Psoas muscle (tissue), 8 donors: ENCODE data around the gene CELA3B. TPM values are rescaled to one million over a fixed set of nuclear protein-coding genes. Genes with fewer than 3 reads are reported as not detected.
"Not testable (repeated sequence)": the region's sequence is repeated elsewhere in the genome, so short reads cannot be mapped to it uniquely, and the experiment has no call there.

Experiments used
- ATAC-seq, 4 donors: fragments of 200-7000 bp; cut with Tn5 transposase; one replicate each; pipeline ENCODE4 v1.9.1; 2020; ENCODE audit warnings: moderate library complexity in 3 of 4, mild to moderate bottlenecking in 2 of 4
- DNase-seq, 2 donors: peaks; one replicate each; pipeline ENCODE4 v3.0.0-alpha.2; 2020
- H3K27ac ChIP-seq: fragments of 200-600 bp; one replicate; pipeline ENCODE4 v1.8.0; 2022
- H3K27me3 ChIP-seq, 3 donors: fragments of 200-600 bp in 1 of 3; one replicate each; pipeline versions ENCODE4 v1.6.1 to v1.8.0; 2013 to 2022; ENCODE audit warnings: low read length in 2 of 3, mild to moderate bottlenecking in 2 of 3, moderate library complexity in 1 of 3; ENCODE audit not compliant: insufficient read depth in 3 of 3
- H3K36me3 ChIP-seq, 2 donors: fragments of 200-600 bp in 1 of 2; one replicate each; pipeline versions ENCODE4 v1.6.1 to v1.8.0; 2013 to 2022; ENCODE audit warnings: low read depth in 1 of 2, mild to moderate bottlenecking in 1 of 2, moderate library complexity in 1 of 2; ENCODE audit not compliant: insufficient read depth in 1 of 2
- H3K4me1 ChIP-seq: fragments of 200-600 bp; one replicate; pipeline ENCODE4 v1.8.0; 2022
- H3K4me3 ChIP-seq: fragments of 200-600 bp; one replicate; pipeline ENCODE4 v1.8.0; 2022; ENCODE audit warnings: mild to moderate bottlenecking
- H3K9me3 ChIP-seq: fragments of 200-600 bp; one replicate; pipeline ENCODE4 v1.8.0; 2022
- WGBS, 3 donors: extraction: QIAGEN DNeasy Blood & Tissue Kit; methylation state at CpG; one replicate each; pipeline versions ENCODE4 v1.1.6 to v1.1.7; 2013; 5-methylcytosine and 5-hydroxymethylcytosine counted together
- intact Hi-C, 2 donors: fragments of 100-400 bp; cut with DNase I; formaldehyde crosslinking; loops; one replicate each; pipeline versions ENCODE4 v1.11.0 to v1.14.2; 2022
- polyA plus RNA-seq, 3 donors: library from polyadenylated mRNA; stranded (reverse); fragments of 200-250 nt; gene quantifications; one replicate each; pipeline ENCODE4 v1.2.3, GENCODE V29; 2013
- total RNA-seq, 4 donors: library from RNA; stranded (reverse); fragmentation: NEBNext Ultra II Directional in 2 of 4; extraction: Animal tissue kit (Norgen Biotek cat#: 25700) in 2 of 4; gene quantifications; one replicate each; pipeline versions ENCODE4 v1.2.1 to v1.2.4, GENCODE V29; 2021 to 2023
- TF ChIP-seq, protein P1 (sequence below): fragments of 200-600 bp; IDR thresholded peaks from one replicate; pipeline ENCODE4 v1.8.0; 2022; ENCODE audit warnings: antibody characterized with exemption
- donor health status: healthy with polysubstance abuse.
- donor health status: DM: no; HTN: no; CAD: no; lungs with moderate emphysema.
- donor health status: Bipolar disorder and iron deficiency.
- donor health status: healthy.
- donor health status: DM: yes; HTN: yes; CAD: no.
- donor health status: DM: no; HTN: no; CAD: no.
- donor health status: DM: no; HTN: no; CAD: no.
- donor health status: DM: yes; HTN: yes; CAD: no.

The CELA3B gene
- total and polyA plus RNA-seq, 7 donors = 0.09 to 1.7 (median 0.42) TPM; not detected in 2

DNA sequence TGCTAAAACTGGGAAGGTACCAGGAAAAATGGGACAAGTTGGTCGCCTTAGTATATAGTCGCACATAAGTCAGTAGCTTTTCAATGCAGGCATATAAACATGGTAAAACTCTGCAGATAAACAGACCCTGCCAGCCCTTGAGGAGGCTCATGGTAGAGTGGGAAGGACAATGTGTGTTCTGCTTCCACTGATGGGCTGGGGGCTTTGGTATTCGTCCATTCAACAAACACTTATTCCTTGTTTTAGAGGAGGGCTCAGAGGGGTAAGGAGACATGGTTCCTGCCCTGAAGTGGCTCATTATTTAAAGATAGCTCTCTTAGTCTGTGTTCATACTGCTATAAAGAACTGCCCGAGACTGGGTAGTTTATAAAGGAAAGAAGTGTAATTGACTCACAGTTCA, 35.9 kb downstream of the CELA3B start:
- H3K9me3 ChIP-seq, intact Hi-C loops, H3K27me3 ChIP-seq, H3K27ac ChIP-seq, H3K4me3 ChIP-seq, ATAC-seq, H3K4me1 ChIP-seq, DNase-seq, H3K36me3 ChIP-seq: not testable (repeated sequence)
- 66 to 70% (median 69%) methylated on average over 4 of the region's 4 CpGs for WGBS, 3 donors

DNA sequence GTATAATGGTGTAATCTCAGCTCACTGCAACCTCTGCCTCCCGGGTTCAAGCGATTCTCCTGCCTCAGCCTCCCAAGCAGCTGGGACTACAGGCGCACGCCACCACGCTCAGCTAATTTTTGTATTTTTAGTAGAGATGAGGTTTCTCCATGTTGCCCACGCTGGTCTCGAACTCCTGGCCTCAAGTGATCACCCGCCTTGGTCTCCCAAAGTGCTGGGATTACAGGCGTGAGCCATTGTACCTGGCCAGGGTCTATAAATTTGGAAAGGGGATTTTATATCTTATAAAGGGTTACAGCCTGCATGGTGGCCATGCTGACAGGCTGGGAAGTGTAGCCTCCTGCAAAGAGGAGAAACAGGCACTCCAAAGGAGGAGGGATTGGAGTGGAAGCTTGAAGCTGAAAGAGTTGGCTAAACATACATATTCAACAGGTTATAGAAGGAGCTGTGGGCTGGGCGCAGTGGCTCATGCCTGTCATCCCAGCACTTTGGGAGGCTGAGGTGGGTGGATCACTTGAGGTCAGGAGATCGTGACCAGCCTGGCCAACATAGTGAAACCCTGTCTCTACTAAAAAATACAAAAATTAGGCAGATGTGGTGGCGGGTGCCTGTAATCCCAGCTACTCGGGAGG, 37.9 kb downstream of the CELA3B start:
- 86 to 90% (median 89%) methylated on average over 13 of the region's 13 CpGs for WGBS, 3 donors

DNA sequence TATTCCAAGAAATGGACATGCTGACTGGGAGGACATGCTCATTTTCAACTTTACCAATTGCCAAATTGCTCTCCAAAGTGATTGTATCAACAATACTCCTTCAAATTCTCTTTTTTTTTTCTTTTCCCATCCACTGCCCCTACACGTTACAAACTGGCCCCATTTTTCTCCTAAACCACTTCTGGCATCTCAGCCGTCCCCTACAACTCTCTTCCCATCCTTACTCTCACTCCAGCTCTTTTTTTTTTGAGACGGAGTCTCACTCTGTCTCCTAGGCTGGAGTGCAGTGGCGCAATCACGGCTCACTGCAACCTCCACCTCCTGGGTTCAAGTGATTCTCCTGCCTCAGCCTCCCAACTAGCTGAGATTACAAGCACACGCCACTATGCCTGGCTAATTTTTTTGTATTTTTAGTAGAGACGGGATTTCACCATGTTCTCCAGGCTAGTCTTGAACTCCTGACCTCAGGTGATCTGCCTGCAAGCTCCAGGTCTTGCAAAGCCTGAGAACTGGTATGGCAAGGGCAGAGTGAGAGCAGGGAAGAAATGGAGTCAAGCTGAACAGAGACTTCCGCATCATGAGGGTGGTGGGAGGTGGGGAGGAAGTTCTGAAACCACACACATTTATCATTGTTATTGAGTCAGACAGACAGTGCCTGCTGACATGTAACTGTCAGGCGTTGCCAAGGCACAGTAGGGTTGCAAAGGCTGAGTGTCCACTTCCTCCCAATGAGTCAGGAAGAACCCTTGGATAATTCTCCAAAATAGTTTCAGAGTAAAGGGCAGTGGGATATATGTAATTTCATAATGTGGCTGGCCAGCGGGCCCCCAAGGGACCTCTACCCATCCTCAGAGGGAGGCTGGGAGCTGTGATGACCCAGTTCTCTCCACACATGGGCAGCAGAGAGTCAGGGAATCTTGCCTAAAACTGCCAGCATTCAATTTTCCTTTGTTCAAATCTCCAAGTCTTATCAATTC, 42.0 kb downstream of the CELA3B start:
- TF ChIP-seq, protein P1, sequence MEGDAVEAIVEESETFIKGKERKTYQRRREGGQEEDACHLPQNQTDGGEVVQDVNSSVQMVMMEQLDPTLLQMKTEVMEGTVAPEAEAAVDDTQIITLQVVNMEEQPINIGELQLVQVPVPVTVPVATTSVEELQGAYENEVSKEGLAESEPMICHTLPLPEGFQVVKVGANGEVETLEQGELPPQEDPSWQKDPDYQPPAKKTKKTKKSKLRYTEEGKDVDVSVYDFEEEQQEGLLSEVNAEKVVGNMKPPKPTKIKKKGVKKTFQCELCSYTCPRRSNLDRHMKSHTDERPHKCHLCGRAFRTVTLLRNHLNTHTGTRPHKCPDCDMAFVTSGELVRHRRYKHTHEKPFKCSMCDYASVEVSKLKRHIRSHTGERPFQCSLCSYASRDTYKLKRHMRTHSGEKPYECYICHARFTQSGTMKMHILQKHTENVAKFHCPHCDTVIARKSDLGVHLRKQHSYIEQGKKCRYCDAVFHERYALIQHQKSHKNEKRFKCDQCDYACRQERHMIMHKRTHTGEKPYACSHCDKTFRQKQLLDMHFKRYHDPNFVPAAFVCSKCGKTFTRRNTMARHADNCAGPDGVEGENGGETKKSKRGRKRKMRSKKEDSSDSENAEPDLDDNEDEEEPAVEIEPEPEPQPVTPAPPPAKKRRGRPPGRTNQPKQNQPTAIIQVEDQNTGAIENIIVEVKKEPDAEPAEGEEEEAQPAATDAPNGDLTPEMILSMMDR = no peak
- Histone ChIP-seq H3K27me3 (no peaks in the 10 kb centered on the region), H3K9me3 (no peaks in the 10 kb centered on the region), H3K4me3 (no peak overlapping the region), H3K4me1 (no peaks in the 10 kb centered on the region), H3K36me3 (no peaks in the 10 kb centered on the region), H3K27ac (no peak overlapping the region)
- ATAC-seq (peak in 3 of 4 donors; percentile 23 to 53 (median 29)), DNase-seq (peak; percentile 21 to 57)
- intact Hi-C loops = no loop called here
- 44 to 53% (median 51%) methylated on average over 10 of the region's 10 CpGs for WGBS, 3 donors

More for the DNA sequence above, 37.9 kb downstream of the CELA3B start:
- H3K9me3 ChIP-seq, H3K36me3 ChIP-seq, H3K4me1 ChIP-seq, H3K27ac ChIP-seq, H3K27me3 ChIP-seq, intact Hi-C loops, DNase-seq, ATAC-seq, H3K4me3 ChIP-seq: not testable (repeated sequence)

DNA sequence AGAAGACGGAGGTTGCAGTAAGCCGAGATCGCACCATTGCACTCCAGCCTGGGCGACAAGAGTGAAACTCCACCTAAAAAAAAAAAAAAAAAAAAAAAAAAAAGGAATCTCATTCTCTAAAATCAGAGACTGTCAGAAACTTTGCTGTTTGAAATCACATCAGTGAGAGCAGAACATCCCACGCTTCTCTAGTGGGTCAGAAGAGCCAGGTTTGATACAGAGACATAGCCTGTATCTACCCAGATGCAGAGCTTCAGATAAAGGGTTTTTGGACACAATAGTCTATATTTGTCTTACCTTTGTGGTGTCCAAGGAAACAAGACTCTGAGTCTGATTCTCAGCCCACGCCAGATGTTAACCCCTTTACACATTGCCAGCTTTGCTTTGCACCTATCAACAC, 44.2 kb downstream of the CELA3B start:
- 88 to 90% (median 90%) methylated on average over 6 of the region's 6 CpGs for WGBS, 3 donors
- no peak for ATAC-seq
- Histone ChIP-seq H3K27me3 (no peaks in the 10 kb centered on the region), H3K4me3 (no peak overlapping the region), H3K27ac (no peak overlapping the region), H3K4me1 (peaks cover 8% of the 10 kb centered on the region), H3K9me3 (no peaks in the 10 kb centered on the region), H3K36me3 (no peaks in the 10 kb centered on the region)
- TF ChIP-seq, protein P1 = no peak
- no peak for DNase-seq
- intact Hi-C loops = no loop called here

DNA sequence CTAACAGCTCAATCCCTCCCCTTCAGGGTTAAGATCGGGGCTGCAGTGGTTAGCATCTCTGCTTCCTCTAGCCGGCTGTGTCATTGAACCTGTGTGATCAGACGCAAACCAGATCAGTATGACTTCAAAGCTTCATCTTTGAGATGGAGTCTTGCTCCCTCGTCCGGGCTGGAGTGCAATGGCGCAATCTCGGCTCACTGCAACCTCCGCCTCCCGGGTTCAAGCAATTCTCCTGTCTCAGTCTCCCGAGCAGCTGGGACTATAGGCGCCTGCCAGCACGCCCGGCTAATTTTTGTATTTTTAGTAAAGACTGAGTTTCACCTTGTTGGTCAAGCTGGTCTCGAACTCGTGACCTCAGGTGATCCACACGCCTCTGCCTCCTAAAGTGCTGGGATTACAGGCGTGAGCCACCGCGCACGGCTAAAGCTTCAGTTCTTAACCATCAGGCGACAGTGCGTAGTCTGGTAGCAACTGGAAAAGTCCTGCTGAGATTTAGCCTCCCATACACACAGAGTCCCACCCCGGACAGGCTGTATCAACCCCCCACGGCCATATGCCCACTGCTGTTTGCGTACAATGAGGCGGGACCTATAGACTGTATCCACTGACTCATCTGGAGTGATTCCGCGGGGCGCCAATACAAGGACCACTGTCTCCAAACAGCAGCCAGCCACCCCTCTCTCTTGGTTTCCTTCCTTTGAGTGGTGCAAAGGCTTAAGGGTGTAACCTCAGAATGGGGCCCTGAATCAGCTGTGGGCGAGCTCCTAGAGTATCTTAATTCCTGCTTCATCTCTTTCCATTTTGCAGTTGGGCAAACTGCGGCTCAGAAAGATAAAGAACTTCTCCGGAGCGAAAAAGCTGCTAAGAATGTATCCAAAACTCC, 47.9 kb downstream of the CELA3B start:
- peak overlapping the region; percentile 96 for H3K27ac ChIP-seq
- no peaks in the 10 kb centered on the region for H3K9me3 ChIP-seq
- peak overlapping the region; percentile 74 for H3K4me3 ChIP-seq
- H3K4me1 ChIP-seq = peaks cover 11% of the 10 kb centered on the region
- DNase-seq (peak; percentile 58 to 71), ATAC-seq (peak; percentile 38 to 68 (median 50))
- TF ChIP-seq, protein P1 = no peak
- intact Hi-C loops = loop anchor here in 1 of 2 donors (2.0 kb wide), 1 partner anchor 28 kb away; the partner anchor contains the start of gene CDC42
- WGBS, 3 donors = 4 to 6% (median 4%) methylated on average over 33 of the region's 33 CpGs
- H3K27me3 ChIP-seq = no peaks in the 10 kb centered on the region
- no peaks in the 10 kb centered on the region for H3K36me3 ChIP-seq
